Measurements from ENCODE around the gene OBI1.

- TF ChIP-seq EP300 (IDR thresholded peaks at IDR 0.05): no peak
- TF ChIP-seq CTCF (IDR thresholded peaks at IDR 0.05): no peak
Observed at GRCh38 chr13:78589206-78589605, 69.7 kb downstream of the OBI1 start.
